H1 (cell line): ENCODE measurements around the gene MEGF11. TPM values are rescaled to one million over a fixed set of nuclear protein-coding genes. Genes with fewer than 3 reads are reported as not detected.

ENCODE experiments used
- CTCF ChIA-PET: fragments of 300-600 bp; sonication (Branson Sonifier 250); formaldehyde crosslinking; loops from one replicate; lab custom pipeline; 2021; ENCODE audit not compliant: partially characterized antibody; lab: Charles Lee
- POLR2A ChIA-PET: fragments of 300-600 bp; sonication (Branson Sonifier 250); formaldehyde crosslinking; loops from one replicate; lab custom pipeline; 2021; ENCODE audit warnings: inconsistent platforms; ENCODE audit not compliant: partially characterized antibody; lab: Charles Lee
- DNase-seq, 2 experiments: peaks; one replicate each; pipeline versions ENCODE4 v3.0.0 to v3.0.0-alpha.2; 2010 to 2022; ENCODE audit warnings: low spot score in 2 of 2, low read depth in 1 of 2, mixed read lengths in 1 of 2
- FAIRE-seq: peaks from 2 replicates; lab custom pipeline; 2011; peaks lifted over from hg19 to GRCh38; lab: Jason Lieb, UNC
- H2AFZ ChIP-seq: 2 replicates; pipeline ENCODE4 v1.8.1; 2012; ENCODE audit warnings: low read length, inconsistent platforms
- H2AK5ac ChIP-seq: 2 replicates; pipeline ENCODE4 v1.6.1; 2013; ENCODE audit warnings: low read depth, low read length
- H2BK120ac ChIP-seq: replicated peaks from 2 replicates; pipeline ENCODE3; 2013; ENCODE audit warnings: low read depth, low read length, inconsistent platforms
- H2BK12ac ChIP-seq: 2 replicates; pipeline ENCODE4 v1.6.1; 2013; ENCODE audit warnings: low read depth, low read length
- H2BK15ac ChIP-seq: 2 replicates; pipeline ENCODE4 v1.6.1; 2013; ENCODE audit warnings: low read length
- H2BK20ac ChIP-seq: 2 replicates; pipeline ENCODE4 v1.6.1; 2013; ENCODE audit warnings: low read length
- H2BK5ac ChIP-seq: 2 replicates; pipeline ENCODE4 v1.6.1; 2013; ENCODE audit warnings: low read depth, low read length
- H3K14ac ChIP-seq: 2 replicates; pipeline ENCODE4 v1.6.1; 2013; ENCODE audit warnings: inconsistent platforms; ENCODE audit not compliant: insufficient read length
- H3K18ac ChIP-seq: 2 replicates; pipeline ENCODE4 v1.6.1; 2013; ENCODE audit warnings: low read length; ENCODE audit errors: extremely low read depth
- H3K23ac ChIP-seq: 2 replicates; pipeline ENCODE4 v1.6.1; 2013; ENCODE audit warnings: inconsistent platforms; ENCODE audit not compliant: insufficient read length
- H3K23me2 ChIP-seq: 2 replicates; pipeline ENCODE4 v1.6.1; 2013; ENCODE audit warnings: low read depth, low read length
- H3K27ac ChIP-seq: 2 replicates; pipeline ENCODE4 v1.6.1; 2011; ENCODE audit warnings: low read depth, low read length, inconsistent platforms
- H3K27me3 ChIP-seq, 4 experiments: replicated peaks in 1 of 4; 1 replicate in 1 of 4; 2 replicates in 3 of 4; pipeline versions ENCODE4 v1.6.1 to v1.8.1; 2011 to 2013; ENCODE audit warnings: low read length in 3 of 4, mild to moderate bottlenecking in 3 of 4, inconsistent platforms in 2 of 4, mixed read lengths in 2 of 4, moderate library complexity in 1 of 4; ENCODE audit not compliant: control insufficient read depth in 3 of 4, insufficient read depth in 3 of 4; ENCODE audit errors: extremely low read depth in 1 of 4
- H3K36me3 ChIP-seq, 4 experiments: 2 replicates each; pipeline versions ENCODE4 v1.6.1 to v1.8.1; 2011 to 2013; ENCODE audit warnings: mild to moderate bottlenecking in 4 of 4, low read length in 3 of 4, moderate library complexity in 2 of 4, control low read depth in 1 of 4, inconsistent platforms in 1 of 4; ENCODE audit not compliant: insufficient read depth in 4 of 4, control insufficient read depth in 2 of 4
- H3K4ac ChIP-seq: replicated peaks from 2 replicates; pipeline ENCODE3; 2013; ENCODE audit warnings: low read length, low read depth, mixed read lengths, inconsistent platforms; ENCODE audit not compliant: insufficient read length
- H3K4me1 ChIP-seq, 4 experiments: replicated peaks in 1 of 4; 1 replicate in 1 of 4; 2 replicates in 3 of 4; pipeline versions ENCODE4 v1.6.1 to v1.8.1; 2011 to 2013; ENCODE audit warnings: low read length in 3 of 4, inconsistent platforms in 2 of 4, mixed read lengths in 1 of 4; ENCODE audit not compliant: insufficient read depth in 4 of 4, control insufficient read depth in 3 of 4
- H3K4me2 ChIP-seq, 2 experiments: 2 replicates each; pipeline versions ENCODE4 v1.6.1 to v1.8.1; 2011 to 2013; ENCODE audit warnings: low read depth in 2 of 2, low read length in 2 of 2, control low read depth in 1 of 2, inconsistent platforms in 1 of 2, mild to moderate bottlenecking in 1 of 2; ENCODE audit not compliant: insufficient read depth in 1 of 2
- H3K4me3 ChIP-seq, 4 experiments: fragments of 200-600, 300-600 bp in 1 of 4; sonication (generic), shearing (Covaris generic), sonication (Bioruptor Twin) in 1 of 4; 2 replicates each; pipeline versions ENCODE4 v1.5.1 to v1.8.1; 2011 to 2016; ENCODE audit warnings: low read length in 4 of 4, low read depth in 3 of 4, control low read depth in 2 of 4, inconsistent platforms in 2 of 4, mild to moderate bottlenecking in 2 of 4, mixed read lengths in 1 of 4, moderate library complexity in 1 of 4; ENCODE audit not compliant: insufficient read depth in 2 of 4; ENCODE audit errors: extremely low read depth in 1 of 4
- H3K56ac ChIP-seq: replicated peaks from 2 replicates; pipeline ENCODE3; 2013; ENCODE audit warnings: low read depth, mild to moderate bottlenecking, mixed read lengths, low read length, inconsistent platforms; ENCODE audit not compliant: insufficient read length
- H3K79me1 ChIP-seq: 2 replicates; pipeline ENCODE4 v1.6.1; 2013; ENCODE audit warnings: low read depth, low read length, control low read depth
- H3K79me2 ChIP-seq, 2 experiments: 2 replicates each; pipeline versions ENCODE4 v1.6.1 to v1.8.1; 2012 to 2013; ENCODE audit warnings: low read length in 2 of 2, mild to moderate bottlenecking in 2 of 2, inconsistent platforms in 1 of 2; ENCODE audit not compliant: insufficient read depth in 2 of 2, control insufficient read depth in 1 of 2
- H3K9ac ChIP-seq, 4 experiments: replicated peaks in 1 of 4; 1 replicate in 1 of 4; 2 replicates in 3 of 4; pipeline versions ENCODE4 v1.6.1 to v1.8.1; 2011 to 2013; ENCODE audit warnings: low read depth in 3 of 4, low read length in 3 of 4, control low read depth in 2 of 4, mild to moderate bottlenecking in 2 of 4, moderate library complexity in 2 of 4, inconsistent platforms in 1 of 4; ENCODE audit errors: extremely low read depth in 1 of 4
- H3K9me3 ChIP-seq, 2 experiments: 2 replicates each; pipeline versions ENCODE4 v1.6.1 to v1.8.1; 2012 to 2013; ENCODE audit warnings: mild to moderate bottlenecking in 2 of 2, moderate library complexity in 2 of 2, control low read depth in 1 of 2, inconsistent platforms in 1 of 2, low read depth in 1 of 2, low read length in 1 of 2, mixed read lengths in 1 of 2; ENCODE audit not compliant: insufficient read depth in 2 of 2
- H4K20me1 ChIP-seq, 2 experiments: replicated peaks in 1 of 2; 2 replicates each; pipeline versions ENCODE3 to v1.8.1; 2011 to 2013; ENCODE audit warnings: inconsistent platforms in 2 of 2, low read length in 2 of 2, mild to moderate bottlenecking in 1 of 2; ENCODE audit not compliant: insufficient read depth in 2 of 2, control insufficient read depth in 1 of 2
- H4K5ac ChIP-seq: 2 replicates; pipeline ENCODE4 v1.6.1; 2013; ENCODE audit warnings: low read length, low read depth, mixed read lengths, inconsistent platforms; ENCODE audit not compliant: insufficient read length
- H4K8ac ChIP-seq: 2 replicates; pipeline ENCODE4 v1.8.0; 2013; ENCODE audit warnings: mild to moderate bottlenecking, moderate library complexity, low read length, inconsistent platforms; ENCODE audit not compliant: insufficient read depth; ENCODE audit errors: extremely low read depth
- H4K91ac ChIP-seq: replicated peaks from 2 replicates; pipeline ENCODE3; 2013; ENCODE audit warnings: low read length, mixed read lengths, inconsistent platforms; ENCODE audit not compliant: insufficient read length
- ATF3 ChIP-seq: IDR thresholded peaks from 2 replicates; pipeline ENCODE4 v1.6.1; 2011; ENCODE audit warnings: low read depth, mild to moderate bottlenecking, low read length; ENCODE audit not compliant: insufficient read depth
- CBX5 ChIP-seq: fragments of 300-800, 300-1000 bp; sonication (generic); IDR thresholded peaks from 2 replicates; pipeline ENCODE4 v1.7.1; 2016; ENCODE audit warnings: antibody characterized with exemption, low read length, low read depth
- RNF2 ChIP-seq: fragments of 200-900, 300-1000 bp; sonication (generic); IDR thresholded peaks from 2 replicates; pipeline ENCODE4 v1.7.1; 2016; ENCODE audit warnings: borderline replicate concordance, low read depth, mild to moderate bottlenecking, antibody characterized with exemption, low read length; ENCODE audit not compliant: poor library complexity, severe bottlenecking; ENCODE audit errors: missing control alignments
- SAP30 ChIP-seq: fragments of 300-600 bp; sonication (generic); IDR thresholded peaks from 2 replicates; pipeline ENCODE4 v1.7.1; 2012; ENCODE audit warnings: low read length, moderate library complexity, mild to moderate bottlenecking, inconsistent platforms; ENCODE audit not compliant: insufficient read depth, insufficient replicate concordance
- WGBS, 2 experiments: shearing (Covaris generic) in 1 of 2; methylation state at CpG; one replicate each; pipeline versions ENCODE4 v1.1.6 to v1.1.7; 2013 to 2015; ENCODE audit warnings: low lambda C conversion rate in 2 of 2, mixed read lengths in 2 of 2, inconsistent platforms in 1 of 2, low coverage in 1 of 2, missing lambda C conversion rate in 1 of 2; ENCODE audit not compliant: insufficient replicate concordance in 2 of 2, insufficient coverage in 1 of 2, insufficient read length in 1 of 2; ENCODE audit errors: extremely low coverage in 1 of 2, missing lambda C conversion rate in 1 of 2; 5-methylcytosine and 5-hydroxymethylcytosine counted together
- polyA plus RNA-seq, 7 experiments: library from polyadenylated mRNA; depleted of rRNA in 3 of 7; stranded (reverse) in 5 of 7; unstranded in 2 of 7; fragments of >200 nt in 5 of 7; fragments of 200-250 nt in 2 of 7; gene quantifications; 1 replicate in 5 of 7; 2 replicates in 1 of 7; 4 replicates in 1 of 7; pipeline versions ENCODE4 v1.2.1 to v1.2.3, GENCODE V29; 2011 to 2013; ENCODE audit warnings: missing spikeins in 2 of 7, mixed read lengths in 2 of 7
- total RNA-seq: library from RNA; stranded (reverse); fragmentation: NEBNext Ultra II Directional; extraction: Animal tissue kit (Norgen Biotek cat#: 25700); gene quantifications from 2 replicates; pipeline ENCODE4 v1.2.1, GENCODE V29; 2021
- TF ChIP-seq, protein P1 (sequence below): IDR thresholded peaks from 2 replicates; pipeline ENCODE4 v1.6.1; 2011; ENCODE audit warnings: low read length, improper control_type of control experiment

MEGF11 gene
- total and polyA plus RNA-seq, 2 of the 8 experiments (the other 6 are each of a cell fraction or from before 2014, with no cell fraction given) = 4.4 to 4.8 TPM

DNA sequence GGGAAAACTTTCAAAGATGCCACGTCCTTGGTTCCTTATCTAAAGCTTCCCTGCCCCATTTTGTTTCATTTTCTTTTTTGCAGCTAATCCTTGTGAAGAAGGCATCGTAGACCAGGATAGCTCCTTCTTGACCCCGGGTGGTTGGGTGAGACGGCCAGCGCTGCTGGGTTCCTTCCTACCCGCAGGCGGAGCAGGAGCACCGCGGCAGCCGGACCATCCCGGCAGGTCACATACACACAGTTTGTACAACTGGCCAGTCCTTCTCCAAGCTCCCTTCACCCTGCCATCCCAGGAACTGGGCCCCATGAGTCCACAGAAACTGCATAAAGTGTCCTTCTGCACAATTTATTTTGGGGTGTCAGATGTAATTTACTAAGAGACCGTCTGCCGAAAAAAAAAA lies 83.9 kb downstream of the MEGF11 start:
- Histone ChIP-seq H2BK15ac (no peak overlapping the region), H3K27ac (no peak overlapping the region), H2BK5ac (no peak overlapping the region), H4K91ac (no peak overlapping the region), H4K5ac (no peak overlapping the region), H3K56ac (no peak overlapping the region), H3K4ac (no peak overlapping the region), H3K18ac (no peak overlapping the region), H3K23ac (no peak overlapping the region), H3K9me3 (no peaks in the 10 kb centered on the region), H4K8ac (no peak overlapping the region), H2BK12ac (no peak overlapping the region), H4K20me1 (no peaks in the 10 kb centered on the region), H3K9ac (no peak overlapping the region), H2AFZ (no peak overlapping the region), H3K14ac (no peak overlapping the region), H2BK20ac (no peak overlapping the region), H2BK120ac (no peak overlapping the region), H3K27me3 (no peaks in the 10 kb centered on the region), H3K4me3 (no peak overlapping the region), H3K4me1 (peaks cover 0 to 8% (median 4%) of the 10 kb centered on the region in 4 experiments; a peak in 4 of 7 replicates), H2AK5ac (no peak overlapping the region), H3K36me3 (no peaks in the 10 kb centered on the region), H3K23me2 (no peaks in the 10 kb centered on the region), H3K4me2 (no peak overlapping the region), H3K79me2 (no peaks in the 10 kb centered on the region), H3K79me1 (peaks cover 3% of the 10 kb centered on the region; the same call in 1 of the 2 replicates)
- POLR2A ChIA-PET = interaction anchor here (0.8 to 1.8 kb wide), 2 partner anchors 11 to 74 kb away, joined by 3 to 6 read pairs; no protein-coding TSS in a partner anchor
- WGBS, 2 experiments = 96% methylated on average over 13 of the region's 13 CpGs; no CpG with 5 or more reads in 1 of the 2 experiments
- CTCF ChIA-PET = interaction anchor here (0.5 to 1.9 kb wide), 6 partner anchors 9 to 98 kb away, joined by 3 to 7 read pairs (median 4); no protein-coding TSS in a partner anchor
- FAIRE-seq (no peak), DNase-seq (no peak)
- TF ChIP-seq, protein P1, sequence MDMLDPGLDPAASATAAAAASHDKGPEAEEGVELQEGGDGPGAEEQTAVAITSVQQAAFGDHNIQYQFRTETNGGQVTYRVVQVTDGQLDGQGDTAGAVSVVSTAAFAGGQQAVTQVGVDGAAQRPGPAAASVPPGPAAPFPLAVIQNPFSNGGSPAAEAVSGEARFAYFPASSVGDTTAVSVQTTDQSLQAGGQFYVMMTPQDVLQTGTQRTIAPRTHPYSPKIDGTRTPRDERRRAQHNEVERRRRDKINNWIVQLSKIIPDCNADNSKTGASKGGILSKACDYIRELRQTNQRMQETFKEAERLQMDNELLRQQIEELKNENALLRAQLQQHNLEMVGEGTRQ = no peak
- TF ChIP-seq CBX5 (no peak), RNF2 (no peak), SAP30 (no peak), ATF3 (no peak)
